ENCODE data around the gene FKBP9.
"Not testable (repeated sequence)": the region's sequence is repeated elsewhere in the genome, so short reads cannot be mapped to it uniquely, and the experiment has no call there.

FKBP9 gene

DNA sequence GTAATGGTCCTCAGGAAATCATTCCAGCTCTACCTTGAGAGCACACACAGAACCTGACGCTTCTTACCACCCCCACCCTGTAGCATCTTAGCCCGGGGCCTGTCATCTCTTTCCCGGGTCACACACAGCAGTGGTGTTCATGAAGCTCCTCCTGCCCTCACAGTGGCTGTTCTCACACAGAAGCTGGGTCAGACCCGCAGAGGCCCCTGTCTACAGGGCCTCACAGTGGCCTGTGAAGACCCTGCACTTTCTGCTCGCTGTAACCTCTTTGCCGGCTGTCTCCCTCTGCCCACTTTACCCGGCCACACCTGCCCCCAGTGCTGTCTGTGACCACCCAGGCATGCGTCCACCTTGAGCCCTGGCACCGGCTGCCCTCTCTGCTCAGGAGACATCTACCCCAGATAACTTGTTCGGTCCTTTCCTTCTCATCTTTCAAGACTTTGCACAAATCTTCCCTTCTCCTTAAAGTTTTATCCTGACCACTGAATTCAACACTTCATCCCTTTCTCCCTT, 46.9 kb downstream of the FKBP9 start:
- DNase-seq; intact Hi-C loops (cut with DNase I): not testable (repeated sequence)

DNA sequence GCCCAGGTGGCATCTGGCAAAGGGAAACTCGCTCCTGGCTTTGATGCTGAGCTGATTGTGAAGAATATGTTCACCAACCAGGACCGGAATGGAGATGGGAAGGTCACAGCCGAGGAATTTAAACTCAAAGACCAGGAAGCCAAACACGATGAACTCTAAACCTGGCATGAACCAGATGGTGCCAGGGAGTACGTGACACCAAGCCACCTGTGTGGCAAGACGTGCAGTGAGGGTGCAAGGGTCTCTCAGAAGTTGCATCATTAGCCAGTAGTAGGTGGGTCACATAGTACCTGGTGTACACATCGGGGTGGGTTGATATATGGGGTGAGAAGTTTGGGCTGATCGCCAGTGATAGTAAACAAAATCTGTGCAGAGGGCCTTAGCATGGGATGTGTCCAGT, 48.0 kb downstream of the FKBP9 start:
- intact Hi-C loops (cut with DNase I); DNase-seq: not testable (repeated sequence)

DNA sequence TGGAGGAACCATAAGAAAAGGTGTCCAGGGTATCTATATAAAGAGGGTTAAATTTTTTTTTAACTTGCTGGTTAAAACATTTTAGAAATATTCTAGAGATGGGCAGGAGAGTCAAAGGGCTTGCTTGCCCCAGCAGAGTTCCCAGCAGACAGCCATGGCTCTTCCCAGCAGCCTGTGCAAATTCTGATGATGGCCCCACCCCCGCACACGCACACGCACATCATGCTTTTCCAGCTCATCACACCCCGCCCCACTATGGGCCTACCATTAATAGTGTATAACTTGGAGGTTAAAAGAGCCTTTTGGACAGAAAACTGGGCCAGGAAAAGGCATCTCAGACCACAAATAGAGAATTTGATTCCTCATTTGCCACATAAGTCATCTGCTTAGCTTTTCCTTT, 48.5 kb downstream of the FKBP9 start:
- intact Hi-C loops (cut with DNase I); DNase-seq: not testable (repeated sequence)

DNA sequence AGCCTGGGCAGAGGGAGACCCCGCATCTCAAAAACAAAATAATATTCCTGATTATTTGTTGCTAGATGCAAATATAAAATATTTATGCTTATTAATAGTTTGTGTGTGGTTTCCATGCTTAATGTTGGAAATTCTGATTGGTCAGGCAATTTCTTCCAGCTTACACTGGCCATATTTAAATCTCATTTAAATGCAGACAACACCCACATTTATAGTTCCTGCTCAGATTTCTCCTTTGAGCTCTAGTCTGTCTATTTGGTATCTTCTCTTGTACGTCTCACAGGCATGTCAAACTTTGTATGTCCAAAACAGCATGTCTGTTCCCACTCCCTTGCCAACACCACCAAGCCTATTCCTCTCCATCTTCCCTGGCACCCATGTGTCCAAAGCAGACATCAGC, 52.5 kb downstream of the FKBP9 start:
- intact Hi-C loops (cut with DNase I), result no loop called here

DNA sequence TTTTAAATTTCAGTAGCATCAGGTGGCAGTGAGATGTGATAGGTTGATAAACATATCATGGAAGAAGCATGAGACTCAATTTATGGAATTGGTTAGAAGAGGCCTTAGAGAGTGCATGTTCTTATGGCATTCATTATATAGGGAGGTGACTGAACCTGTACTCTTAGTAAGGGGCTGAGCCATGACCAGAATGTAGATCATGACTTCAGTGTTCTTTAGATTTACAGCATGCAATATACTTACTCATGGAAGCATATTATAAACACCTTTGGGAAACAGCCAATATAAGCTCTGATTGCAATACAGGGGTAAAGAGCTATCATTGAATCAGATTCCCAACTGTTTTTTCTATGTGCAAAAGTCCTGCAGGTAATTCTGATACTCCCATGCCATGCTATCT, 55.1 kb downstream of the FKBP9 start:
- intact Hi-C loops (cut with DNase I), result no loop called here
- DNase-seq, result no peak

More for the DNA sequence above, 52.5 kb downstream of the FKBP9 start:
- DNase-seq, result no peak

DNA sequence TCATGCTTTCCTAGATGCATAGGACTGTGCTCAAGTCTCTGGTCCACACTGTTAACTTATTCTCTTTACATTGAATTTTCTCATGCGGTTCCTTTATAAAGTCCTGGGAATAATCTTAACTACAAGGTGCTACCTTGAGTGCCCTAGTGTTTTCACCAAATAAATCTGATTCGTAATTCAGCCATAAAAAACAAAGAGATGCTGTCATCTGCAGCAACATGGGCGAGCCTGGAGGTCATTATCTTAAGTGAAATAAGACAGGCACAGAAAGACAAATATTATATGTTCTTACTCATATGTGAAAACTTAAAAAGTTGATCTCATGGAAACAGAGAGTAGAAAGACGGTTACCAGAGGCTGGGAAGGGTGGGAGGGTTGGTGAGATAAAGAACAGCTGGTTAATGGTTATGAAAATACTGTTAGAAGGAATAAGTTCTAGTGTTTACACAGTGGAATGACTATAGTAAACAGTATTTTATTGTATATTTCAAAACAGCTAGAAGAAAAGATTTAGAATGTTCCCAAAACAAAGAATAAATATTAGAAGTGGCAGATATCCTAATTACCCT, 67.0 kb downstream of the FKBP9 start:
- intact Hi-C loops (cut with DNase I), result no loop called here
- no peak for DNase-seq

DNA sequence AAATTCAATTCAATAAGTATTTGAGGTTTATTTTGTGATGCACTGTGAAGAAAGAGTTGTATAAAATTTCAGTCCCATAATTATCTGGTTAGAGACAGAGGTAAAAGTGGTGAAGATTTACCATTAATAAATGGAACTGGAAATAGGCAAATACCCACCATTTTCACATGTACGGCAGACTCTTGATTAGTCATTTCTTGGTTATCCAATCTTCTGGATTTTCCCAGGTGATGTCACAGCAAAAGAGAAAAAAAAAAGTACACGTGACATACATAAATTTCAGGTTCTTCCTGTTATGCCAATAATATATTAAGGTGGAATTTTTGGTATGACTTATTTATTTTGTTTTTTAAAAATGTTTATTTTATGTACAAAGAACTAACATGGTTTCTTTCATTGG, 78.5 kb downstream of the FKBP9 start:
- intact Hi-C loops (cut with DNase I), result no loop called here
- no peak for DNase-seq

DNA sequence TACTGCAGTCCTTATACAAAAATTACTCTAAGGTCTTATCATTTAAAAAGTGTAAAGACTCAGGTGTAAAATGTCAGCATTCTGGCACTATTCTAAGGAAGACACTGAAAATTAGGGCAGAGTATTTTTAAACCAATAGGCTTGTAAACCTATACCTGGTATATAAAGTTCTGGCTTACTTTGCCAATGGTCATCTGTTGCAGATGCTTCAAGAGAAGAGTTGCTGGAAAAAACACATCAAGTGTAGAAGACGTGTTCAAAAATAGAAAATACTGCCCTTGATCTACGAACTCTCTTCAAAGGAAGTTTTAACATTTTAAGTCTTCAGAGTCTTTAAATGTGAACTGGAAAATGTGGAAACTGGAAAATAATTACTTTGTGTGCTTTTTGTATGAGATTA, 81.4 kb downstream of the FKBP9 start:
- intact Hi-C loops (cut with DNase I), result no loop called here

DNA sequence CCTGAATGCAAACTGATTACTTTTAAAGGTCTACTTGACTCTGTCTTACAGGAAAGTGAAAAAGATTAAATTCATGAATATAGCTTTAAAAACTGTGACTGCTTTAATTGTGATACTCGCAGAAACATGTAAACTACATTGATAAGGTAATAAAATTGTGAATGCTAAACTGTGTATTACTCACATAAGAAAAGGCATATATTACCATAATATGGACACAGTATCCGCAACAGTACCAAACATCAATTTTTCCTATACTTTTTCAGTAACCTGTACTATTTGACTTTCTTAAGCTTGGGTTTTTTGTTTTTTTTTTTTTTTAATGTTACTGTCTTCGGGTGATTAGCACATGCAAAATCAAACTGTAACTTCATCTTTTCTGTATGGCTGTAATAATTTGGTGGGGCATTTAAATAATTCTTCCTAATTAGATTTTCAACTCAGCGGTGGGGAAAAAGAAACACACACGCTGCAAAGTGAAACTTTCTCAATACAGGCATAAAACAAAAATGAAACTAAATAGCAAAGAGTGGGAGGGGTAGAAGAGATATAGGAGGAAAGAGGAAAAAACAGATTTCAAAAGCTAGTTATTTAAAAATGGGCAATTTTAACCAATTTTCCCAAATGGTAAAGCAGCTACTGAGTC, 82.1 kb downstream of the FKBP9 start:
- no peak for DNase-seq
- intact Hi-C loops (cut with DNase I), result no loop called here

More for the DNA sequence above, 81.4 kb downstream of the FKBP9 start:
- DNase-seq, result no peak

DNA sequence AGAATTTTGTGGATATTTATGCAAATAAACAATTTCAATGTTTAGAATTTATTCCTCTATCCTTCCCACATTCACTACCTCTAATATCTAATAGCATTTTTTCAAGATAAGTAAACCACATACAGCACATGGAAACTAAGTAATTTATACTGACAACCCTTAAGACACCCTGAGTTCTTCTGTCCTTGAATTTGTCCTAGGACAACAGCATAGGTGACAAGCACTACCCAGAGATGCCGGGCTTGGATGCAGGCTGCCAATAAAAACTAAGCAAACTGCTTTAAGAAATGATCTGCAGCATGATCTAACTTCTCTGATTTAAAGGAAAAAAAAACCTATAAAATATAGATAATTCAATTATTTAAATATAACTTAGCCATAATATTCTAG, 82.7 kb downstream of the FKBP9 start:
- DNase-seq, result no peak
- intact Hi-C loops (cut with DNase I), result no loop called here

DNA sequence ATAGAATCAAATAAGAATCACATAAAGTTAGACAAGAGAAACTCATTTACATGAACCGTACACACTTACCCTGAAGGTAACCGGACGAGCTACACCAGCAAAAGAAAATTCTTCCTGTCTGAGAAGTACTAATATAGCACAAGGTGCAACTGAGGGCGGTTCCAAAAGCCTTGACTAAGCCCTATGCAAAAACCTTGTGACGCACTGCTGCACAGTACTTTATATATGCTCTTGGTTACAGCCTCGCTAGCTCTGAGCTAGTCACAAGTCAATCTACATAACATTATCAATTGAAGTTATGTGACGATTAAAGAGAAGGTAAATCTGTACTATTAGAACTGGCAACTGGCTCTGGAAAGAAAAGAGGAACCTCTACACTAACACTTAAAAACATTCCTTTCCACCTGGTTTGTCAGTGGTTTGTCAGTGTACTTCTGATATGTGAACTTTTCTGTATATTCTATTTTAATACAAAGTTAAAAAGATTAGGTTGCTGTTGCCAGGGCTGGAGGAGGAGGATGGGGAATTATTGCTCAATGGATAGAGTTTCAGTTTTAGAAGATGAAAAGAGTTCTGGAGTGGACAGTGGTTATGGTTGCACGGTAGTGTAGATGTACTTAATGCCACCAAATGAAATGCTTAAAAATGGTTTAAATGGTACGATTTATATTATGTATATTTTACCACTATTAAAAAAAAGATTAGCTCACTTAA, 83.7 kb downstream of the FKBP9 start:
- no peak for DNase-seq
- intact Hi-C loops (cut with DNase I), result no loop called here

DNA sequence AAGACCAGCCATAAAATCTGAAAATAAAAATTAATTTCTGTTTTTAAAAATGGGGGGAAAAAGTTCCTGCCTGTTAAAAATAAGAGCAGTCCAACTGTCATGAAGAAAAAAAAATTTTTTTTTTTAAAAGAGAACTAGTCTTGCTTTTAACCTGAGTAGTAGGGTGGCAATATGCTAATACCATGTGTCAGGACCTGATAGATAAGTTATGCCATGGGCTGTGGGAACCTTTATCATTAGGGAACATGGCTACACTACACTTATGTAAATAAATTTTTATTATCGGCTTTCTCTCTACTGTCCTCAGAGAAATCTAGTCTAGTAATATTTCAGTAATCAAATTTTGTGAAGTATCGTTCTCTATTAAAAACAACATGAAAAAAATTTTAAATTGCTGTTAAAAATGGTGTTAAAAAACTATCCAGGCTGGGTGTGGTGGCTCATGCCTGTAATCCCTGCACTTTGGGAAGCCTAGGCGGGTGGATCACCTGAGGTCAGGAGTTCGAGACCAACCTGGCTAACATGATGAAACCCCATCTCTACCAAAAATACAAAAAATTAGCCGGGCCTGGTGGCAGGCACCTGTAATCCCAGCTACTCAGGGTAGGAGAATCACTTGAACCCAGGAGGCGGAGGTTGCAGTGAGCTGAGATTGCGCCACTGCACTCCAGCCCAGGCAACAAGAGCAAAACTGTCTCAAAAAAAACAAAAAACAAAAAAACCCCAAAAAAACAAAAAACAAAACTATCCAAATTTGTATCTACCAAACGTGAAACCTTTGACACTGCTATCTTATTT, 84.6 kb downstream of the FKBP9 start:
- intact Hi-C loops (cut with DNase I), result no loop called here
- no peak for DNase-seq

DNA sequence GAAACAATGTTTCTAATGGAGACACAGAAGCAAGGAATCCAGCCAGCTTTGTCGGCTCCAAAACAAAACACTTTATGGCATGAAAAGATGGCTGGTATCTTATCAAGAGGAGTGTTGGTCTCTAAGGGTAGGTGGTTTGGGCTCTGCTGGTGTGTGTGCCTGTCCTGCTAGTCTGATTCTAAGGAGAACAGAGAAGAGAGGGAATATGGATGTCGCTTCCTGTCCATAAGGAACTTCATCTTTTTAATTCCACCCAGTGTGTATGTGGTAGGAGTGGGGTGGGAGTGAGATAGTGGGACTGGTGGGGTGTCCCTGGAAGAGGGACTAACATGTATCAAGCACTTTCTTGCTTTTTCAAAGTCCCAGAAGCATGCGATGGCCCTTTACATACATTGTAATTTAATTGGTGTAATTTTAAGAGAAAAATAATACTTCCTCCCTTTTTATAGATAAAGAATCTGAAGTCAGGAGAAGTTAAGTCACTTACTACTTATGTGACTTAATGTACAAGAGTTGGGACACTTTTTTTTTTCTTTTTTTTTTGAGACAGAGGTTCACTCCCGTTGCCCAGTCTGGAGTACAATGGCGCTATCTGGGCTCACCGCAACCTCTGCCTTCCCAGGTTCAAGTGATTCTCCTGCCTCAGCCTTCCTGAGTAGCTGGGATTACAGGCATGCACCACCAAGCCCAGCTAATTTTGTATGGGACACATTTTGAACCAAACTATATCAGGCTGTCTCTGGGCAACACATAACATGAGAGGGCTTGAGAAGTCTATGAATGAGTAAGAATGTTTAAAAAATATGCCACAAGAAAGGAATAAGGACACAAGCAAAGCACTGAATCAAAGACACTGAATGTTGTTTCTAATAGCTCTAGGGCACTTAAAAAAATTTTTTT, 86.5 kb downstream of the FKBP9 start:
- intact Hi-C loops (cut with DNase I), result no loop called here
- DNase-seq, result no peak

DNA sequence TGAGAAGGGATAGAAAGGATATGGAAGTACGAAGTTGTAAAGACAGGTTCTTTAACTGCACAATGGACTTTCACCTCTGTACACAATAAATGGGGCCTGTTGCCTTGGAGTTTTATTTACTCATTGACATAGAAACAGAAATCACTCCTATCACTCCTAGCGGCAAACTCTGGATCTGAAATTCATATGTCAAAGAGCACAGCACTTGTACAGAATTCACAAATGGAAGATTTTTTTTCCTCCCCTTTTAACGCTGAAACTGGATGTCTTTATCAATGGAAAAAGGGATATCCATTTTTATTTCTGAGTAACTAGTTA, 87.1 kb downstream of the FKBP9 start:
- intact Hi-C loops (cut with DNase I), result no loop called here
- no peak for DNase-seq

DNA sequence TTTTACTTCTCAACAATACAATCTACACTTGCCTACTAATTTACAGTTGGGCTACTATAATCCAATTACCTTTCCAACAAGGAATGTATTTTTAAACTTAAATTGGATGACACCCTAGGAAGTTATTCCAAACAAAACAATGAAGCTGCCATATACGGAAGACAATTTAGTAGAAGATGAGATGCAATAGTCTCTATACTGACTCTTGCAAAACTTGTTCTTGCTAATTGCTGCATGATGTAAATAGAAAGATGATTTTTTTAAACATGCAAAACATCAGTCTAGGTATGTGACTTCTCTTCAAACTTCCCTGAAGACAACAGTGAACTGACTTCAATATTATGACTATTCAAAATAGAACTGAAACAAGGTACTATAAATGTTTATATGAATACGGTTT, 87.7 kb downstream of the FKBP9 start:
- intact Hi-C loops (cut with DNase I), result no loop called here
- DNase-seq, result no peak

DNA sequence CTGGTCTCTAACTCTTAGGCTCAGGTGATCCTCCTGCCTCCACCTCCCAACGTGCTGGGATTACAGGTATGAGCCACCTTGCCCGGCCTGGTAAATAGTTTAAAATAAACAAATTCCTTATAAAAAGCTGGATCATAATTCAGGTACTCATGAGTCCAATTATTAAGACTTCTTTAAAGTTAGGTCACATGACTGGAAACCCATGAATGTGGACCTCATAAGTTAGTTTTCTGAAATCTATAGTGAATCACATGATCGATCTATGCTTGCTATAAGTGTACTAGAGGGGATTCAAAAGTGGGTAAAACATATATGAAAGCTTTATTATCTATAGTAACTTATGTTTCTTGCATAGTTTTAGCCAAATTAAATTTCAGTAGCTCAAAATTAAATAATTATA, 91.0 kb downstream of the FKBP9 start:
- DNase-seq, result no peak
- intact Hi-C loops (cut with DNase I), result no loop called here

DNA sequence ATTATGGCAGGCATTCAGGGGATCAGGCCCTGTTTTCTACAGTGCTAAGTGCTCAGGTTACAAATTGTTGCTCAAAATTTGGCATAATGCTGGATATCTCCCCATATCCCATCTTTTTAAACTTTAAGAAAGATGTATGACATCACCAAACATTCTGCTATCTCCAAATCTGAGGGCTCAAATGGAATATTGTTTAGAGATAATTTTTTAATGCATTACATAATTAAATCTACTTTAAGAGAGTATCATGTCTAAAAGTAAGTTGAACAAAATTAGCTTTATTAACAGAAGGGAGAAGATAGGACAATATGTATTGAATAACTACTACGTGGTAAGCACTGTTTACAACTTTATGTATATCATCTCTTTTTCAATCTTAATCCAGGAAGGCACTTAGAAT, 91.5 kb downstream of the FKBP9 start:
- no peak for DNase-seq
- intact Hi-C loops (cut with DNase I), result no loop called here

DNA sequence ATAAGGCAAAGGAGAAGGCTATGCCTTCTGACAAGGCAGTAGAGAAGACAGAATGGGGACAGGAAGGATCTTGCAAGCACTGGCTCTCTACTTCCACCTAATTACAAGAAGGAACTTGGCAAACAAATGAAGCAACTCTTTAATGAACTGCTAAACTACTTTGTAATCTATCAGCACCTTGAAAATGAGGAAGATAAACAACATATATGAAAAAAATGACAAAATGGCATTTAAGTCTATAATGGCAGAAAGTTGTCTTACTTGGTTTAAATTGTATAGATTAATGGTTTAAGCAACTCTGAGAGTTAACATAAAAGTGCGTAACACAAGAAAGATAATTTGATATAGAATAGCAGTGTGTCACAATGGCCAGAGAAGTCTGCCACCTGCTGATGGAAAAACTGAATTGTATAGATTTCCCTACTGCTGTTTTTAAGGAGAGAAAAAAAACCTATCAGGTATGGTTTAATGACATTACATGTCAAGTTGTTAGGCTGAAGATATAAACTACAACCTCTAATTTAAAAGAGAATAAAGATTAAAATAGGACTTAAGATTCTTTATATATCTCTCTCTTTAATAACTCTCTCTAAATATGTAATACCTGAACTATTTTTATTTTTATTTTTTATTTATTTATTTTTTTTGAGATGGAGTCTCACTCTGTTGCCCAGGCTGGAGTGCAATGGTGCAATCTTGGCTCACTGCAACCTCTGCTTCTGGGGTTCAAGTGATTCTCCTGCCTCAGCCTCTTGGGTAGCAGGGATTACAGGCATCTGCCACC, 93.5 kb downstream of the FKBP9 start:
- no peak for DNase-seq
- intact Hi-C loops (cut with DNase I), result loop anchor here (5.0 to 10.0 kb wide), 2 partner anchors 286 to 358 kb away; no protein-coding TSS in a partner anchor

DNA sequence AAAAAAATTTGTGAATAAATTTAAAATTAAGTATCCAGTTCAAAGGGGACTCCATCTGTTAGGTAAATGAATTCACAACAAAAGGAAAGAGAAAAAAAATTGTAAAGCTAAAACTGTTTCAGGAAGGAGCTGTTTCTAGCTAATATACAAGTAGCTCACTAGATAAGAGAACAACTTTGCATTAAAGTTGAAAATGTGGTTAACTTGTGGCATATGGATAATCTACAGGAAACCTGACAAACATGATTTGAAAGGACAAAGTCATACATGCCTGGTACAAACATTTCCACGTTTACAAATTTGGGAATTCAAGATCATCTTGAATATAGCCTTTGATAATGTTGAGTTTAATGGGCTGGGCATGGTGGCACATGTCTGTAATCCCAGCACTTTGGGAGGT, 96.5 kb downstream of the FKBP9 start:
- no peak for DNase-seq
- intact Hi-C loops (cut with DNase I), result loop anchor here (5.0 to 10.0 kb wide), 2 partner anchors 289 to 361 kb away; no protein-coding TSS in a partner anchor
